NCI-H128 (cell line): ENCODE measurements around the gene VAT1.
A peak's percentile ranks its signal among the peaks of the same experiment; 100 is the strongest.
"Not testable (repeated sequence)": the region's sequence is repeated elsewhere in the genome, so short reads cannot be mapped to it uniquely, and the experiment has no call there.

Experiments used
- DNase-seq: peaks from one replicate; lab custom pipeline; 2025; ENCODE audit not compliant: unreplicated experiment; lab: John Stamatoyannopoulos, UW

The VAT1 gene

DNA sequence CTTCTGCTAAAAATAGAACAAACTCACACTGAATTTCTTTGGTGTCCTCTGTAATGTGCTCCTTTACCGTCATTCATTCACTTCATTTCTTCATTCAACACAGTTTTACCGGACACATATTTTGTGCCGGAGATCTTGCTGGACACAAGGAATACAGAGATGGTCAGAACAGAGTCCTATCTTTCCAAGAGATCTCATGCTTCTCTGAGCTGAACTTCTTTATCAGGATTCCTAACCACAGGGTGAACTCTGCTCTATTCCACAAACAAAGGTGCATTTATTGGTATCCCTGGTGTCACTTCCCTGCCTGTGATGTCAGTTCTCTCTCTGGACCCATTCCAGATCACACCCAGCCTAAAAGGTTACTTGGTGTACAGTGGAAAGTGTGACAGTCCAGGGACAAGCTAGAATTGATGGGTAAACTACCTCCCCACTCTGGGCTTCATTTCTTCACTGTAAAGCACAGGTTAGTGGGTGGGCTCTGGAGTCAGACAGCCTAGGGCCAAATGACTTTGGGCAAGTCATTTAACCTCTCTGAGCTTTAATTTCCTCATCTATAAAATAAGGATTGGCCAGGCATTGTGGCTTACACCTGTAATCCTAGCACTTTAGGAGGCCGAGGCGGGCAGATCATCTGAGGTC is 11.4 kb downstream of the VAT1 start:
- DNase-seq = no peak

DNA sequence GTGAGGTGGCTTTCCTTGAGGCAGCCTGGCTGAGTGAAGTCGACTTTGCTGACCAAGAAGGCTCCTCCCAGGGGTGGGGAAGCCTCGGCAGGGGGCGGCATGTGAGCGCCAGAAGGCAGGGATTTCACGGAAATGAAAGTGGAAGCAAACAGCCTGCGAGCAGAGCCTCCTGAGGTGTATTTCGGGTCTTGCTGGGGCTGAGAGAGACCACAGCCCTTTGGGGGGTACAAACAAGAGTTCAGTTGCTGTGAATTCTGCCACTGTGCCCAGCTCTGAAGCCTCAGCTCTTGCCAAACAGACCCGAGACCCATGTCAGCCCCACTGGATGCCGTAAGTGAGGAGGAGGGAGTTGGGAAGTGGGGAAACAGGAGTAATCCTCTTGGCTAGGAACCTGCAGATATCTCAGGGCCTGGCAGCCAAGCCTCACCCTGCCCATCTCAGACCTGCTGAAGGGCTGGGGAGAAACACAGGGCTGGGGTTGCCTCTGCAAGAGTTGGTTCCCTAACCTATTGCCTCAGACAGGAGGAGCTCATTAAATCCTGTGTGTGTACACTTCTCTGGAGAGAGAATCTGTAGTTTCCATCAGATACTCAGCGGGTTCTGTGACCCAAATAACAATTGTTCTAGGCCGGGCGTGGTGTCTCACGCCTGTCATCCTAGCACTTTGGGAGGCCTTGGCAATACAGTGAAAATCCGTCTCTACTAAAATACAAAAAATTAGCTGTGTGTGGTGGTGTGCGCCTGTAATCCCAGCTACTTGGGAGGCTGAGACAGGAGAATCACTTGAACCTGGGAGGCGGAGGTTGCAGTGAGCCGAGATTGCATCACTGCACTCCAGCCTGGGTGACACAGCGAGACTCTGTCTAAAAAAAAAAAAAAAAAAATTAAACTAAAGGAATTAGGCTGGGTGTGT is 15.3 kb downstream of the VAT1 start, which contains the start of gene IFI35:
Gene IFI35 (plus strand): TSS at position 146 of the 913 bp plus-strand sequence. CDS start 164 bp downstream, at position 310.
- peak; percentile 7 for DNase-seq

DNA sequence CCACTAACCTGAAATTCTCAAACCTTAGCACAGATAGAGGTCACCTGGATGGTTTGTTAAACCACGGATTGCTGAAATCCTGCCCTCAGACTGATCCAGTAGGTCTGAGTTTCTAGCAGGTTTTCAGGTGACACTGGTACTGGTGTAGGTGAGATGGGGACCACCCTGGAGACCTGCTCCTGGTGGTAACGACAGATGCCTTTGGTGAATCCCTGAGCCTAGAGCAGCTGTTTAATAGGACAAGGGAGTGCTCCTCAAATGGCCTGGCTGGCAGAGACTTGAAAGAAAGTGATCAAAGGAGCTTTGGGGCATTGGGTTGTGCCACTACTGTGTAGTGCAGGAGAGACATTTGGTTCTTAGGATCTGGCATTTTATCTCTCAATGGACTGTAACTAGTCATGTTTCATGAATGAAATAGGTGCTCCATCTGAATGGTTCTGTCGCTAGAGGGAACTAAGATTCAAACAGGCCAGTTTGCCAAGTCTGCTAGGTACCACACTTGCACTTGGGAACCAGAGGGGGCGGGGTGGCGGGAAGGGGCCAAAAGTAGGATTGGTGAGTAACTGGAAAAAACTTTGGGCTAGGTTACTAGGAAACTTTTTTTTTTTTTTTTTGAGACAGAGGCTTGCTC is 18.5 kb downstream of the VAT1 start:
- no peak for DNase-seq

DNA sequence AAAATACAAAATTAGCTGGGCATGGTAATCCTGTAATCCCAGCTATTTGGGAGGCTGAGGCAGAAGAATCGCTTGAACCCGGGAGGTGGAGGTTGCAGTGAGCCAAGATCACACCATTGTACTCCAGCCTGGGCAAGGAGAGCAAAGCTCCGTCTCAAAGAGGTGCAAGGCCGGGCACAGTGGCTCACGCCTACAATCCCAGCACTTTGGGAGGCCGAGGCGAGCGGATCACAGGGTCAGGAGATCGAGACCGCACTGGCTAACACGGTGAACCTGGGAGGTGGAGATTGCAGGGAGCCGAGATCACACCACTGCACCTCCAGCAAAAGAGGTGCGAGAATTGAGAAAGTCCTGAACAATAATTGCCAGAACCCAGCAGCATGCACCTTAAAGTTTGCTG is 21.3 kb downstream of the VAT1 start:
- not testable (repeated sequence) for DNase-seq

DNA sequence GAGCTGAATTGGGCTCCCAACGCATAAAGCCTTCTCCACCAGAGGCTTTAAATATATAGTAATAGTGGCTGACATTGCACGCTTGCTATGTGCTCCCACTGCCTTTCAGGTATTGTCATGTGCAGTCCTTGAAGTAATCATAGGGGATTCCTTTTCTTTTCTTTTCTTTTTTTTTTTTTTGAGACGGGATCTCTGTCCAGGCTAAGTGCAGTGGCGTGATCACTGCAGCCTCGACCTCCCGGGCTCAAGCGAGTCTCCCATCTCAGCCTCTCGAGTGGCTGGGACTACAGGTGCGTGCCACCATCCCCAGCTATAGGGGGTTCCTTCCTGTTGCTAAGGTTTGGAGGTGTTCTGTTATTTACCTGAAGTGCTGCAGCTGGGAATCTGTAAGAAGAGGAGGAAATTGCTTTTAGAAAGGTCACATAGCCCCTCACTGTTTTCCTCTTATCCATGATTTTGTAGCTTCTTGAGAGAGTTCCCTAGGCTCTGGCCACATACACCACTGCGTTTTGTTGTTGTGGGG is 23.1 kb downstream of the VAT1 start:
- no peak for DNase-seq

DNA sequence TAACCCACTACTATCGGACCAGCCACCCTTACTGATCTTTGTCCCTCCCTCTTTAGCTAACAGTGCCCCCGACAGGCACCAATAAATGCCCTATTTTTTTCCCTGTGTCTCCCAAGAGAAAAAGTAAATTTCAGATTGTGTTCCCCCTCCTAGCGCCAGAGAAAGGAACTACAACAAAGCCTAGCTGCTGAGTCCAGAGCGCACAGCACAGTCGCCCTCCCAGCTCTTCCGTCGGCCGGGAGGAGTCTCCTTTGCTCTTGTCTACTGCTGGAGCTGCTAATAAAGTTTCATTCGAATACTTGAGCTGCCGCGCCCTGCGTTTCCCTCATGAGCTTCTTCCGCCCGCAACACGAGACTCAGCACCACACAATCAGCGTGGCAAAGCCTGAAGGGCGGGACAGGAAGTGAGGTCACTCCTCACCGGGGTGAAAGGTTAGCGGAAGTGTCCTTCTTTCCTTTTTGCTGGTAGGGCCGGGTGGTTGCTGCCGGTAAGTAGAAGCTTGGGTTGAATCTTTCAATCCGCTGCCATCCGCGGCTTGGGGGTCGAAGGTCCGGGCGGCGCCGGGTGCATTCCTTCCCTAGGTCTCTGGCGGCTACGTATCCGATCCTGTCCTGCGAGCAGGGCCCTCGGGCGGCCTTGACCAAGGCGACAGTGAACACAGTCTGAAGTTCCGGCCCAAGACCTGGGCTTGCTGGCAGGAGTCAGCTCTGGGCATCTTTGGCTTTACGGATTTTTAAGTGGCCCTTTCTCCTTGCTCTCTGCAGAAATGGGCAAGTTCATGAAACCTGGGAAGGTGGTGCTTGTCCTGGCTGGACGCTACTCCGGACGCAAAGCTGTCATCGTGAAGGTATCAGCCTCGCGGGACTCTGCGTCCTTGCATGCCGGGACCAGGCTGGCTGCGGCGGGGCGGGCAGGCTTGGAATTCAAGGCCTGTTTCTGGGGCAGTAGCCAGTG is 23.9 kb downstream of the VAT1 start, which contains the start of gene RPL27:
Gene RPL27 (plus strand): TSS at position 436 of the 955 bp plus-strand sequence. CDS start 332 bp downstream, at position 768.
- peak; percentile 95 for DNase-seq

DNA sequence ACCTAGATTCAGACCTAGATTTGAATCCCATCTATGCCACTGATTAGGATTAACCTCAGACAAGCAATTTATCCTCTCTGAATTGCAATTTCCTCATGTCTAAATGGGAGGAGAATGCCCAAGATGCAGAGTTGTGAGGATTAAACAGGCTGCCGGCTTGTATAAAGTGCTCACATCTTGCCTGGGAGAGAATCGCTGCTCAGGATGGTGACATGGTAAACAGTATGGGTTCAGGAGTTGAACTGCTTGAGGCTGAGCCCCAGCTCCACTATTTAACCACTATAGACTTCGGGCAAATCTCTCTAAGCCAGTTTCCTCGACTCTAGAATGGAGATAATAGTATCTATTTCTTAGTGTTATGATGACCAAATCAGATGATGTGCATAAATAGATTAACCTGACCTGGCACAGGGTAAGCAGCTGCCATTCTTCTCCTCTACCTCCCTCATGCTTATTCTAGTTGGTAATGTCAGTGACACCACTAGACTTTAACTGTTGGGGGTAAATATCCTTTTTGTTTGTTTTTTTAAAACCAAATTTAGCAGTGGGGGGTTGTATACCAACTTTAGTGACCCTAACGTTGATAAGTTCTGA is 24.7 kb downstream of the VAT1 start:
- DNase-seq = no peak

DNA sequence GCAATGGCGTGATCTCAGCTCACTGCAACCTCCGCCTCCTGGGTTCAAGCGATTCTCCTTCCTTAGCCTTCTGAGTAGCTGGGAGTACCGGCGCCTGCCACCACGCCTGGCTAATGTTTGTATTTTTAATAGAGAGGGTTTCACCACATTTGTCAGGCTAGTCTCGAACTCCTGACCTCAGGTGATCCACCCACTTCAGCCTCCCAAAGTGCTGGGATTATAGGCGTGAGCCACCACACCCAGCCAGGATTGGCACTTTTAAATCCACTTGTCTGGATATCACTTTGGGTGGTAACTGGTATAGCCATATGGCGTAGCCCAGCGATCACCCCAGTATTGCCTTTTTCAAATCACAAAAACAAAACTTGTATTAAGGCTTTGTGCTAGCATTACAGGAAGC is 28.3 kb downstream of the VAT1 start:
- DNase-seq = not testable (repeated sequence)

DNA sequence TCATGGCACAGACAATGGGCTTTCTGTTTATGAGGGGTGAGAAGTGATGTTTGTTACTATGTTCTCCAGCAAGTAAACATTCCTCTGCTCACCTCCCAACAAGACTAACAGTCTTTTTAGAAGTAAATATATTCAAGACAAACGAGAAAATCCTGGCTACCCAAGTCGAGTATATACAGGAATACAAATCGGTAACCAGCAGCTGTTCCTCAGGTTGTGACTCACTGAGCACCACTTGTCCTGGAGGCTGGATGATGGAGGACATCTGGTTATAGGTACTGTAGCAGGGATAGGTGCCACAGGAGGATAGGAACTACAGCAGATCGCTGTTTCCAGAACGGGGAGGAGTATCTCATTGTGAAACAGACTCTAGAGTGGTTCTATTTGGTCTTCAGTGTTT is 29.3 kb downstream of the VAT1 start:
- DNase-seq = no peak

DNA sequence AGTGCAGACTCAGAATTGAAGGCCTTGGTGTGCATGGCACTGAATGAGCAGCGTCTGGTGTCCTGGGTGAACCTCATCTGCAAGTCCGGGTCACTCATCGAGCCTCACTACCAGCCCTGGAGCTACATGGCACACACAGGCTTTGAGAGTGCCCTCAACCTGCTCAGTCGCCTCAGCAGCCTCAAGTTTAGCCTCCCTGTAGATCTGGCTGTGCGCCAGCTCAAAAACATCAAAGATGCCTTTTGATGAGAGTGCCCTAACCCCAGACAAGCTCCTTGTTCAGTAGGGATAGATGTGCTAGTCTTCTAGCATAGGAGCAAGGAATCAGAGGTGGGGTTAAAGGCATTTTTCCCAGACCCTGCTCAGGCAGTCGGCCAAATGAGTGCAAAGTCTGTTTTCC is 30.7 kb downstream of the VAT1 start:
- no peak for DNase-seq

DNA sequence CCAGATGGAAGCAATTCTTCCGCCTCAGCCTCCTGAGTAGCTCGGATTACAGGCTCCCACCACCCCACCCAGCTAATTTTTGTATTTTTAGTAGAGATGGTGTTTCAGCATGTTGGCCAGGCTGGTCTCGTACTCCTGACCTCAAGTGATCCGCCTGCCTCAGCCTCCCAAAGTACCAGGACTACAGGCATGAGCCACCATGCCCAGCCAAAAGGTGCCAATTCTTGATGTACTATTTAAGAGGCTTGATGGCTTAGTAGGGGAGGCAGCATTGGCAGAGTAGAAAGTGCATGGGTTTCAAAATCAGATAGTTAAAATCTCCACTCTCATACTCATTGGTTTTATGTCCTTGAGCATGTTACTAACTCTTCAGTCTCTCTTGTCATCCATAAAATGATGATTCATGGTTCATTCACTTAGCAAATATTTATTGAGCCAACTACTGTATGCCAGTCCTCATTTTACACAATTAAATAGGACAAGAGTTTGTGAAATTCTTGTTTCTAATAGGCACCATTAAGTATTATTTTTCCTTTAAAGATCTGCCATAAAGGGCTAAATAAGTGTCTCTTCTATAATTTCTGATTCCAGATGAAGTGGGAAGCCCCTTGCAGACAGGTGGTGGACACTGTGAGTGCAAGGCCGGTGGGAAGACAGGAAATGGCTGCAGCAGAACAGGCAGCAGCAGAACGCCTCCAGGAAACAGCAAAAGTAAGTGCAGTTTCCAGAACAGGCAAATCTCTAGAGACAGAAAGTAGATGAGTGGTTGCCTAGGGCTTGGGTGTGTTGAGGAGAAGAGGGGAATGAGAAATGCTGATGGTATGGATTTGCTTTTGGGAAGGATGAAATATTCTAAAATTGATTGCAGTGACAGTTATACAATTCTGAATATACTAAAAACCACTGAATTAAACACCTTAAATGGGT is 32.2 kb downstream of the VAT1 start:
- DNase-seq = no peak

DNA sequence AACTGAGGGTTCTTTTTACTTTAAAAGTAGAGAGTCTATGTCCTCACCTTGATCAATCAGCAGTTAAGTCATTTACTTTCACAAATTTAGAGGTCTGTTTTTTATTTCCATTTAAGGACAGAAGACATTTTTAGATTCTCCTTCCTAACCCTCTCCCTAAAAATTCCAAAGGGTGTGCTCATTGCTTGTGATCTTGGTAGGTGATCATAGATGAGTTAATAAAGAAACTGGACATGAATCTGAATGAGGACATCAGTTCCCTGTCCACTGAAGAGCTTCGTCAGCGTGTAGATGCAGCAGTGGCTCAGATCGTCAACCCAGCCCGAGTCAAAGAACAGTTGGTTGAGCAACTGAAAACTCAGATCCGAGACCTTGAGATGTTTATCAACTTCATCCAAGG is 33.0 kb downstream of the VAT1 start:
- DNase-seq = no peak

DNA sequence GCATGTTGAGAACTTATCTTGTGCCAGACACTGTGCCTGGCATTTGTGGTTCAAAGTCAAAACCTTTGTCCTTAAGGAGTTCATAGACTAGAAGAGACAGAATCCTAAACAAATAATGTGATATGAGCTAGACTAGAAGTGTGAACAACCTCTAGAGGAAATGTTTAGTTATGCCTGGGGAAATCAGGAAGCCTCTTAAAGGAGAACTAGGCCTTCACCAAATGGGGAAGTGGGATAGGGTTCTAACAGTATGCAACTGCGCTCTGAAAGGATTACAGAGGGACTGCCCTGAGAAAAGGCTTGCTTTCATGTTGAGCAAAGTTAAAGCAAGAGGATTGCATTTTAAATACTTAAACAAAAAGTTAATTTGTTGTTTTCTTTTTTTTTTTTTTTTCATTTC is 37.0 kb downstream of the VAT1 start:
- DNase-seq = no peak

DNA sequence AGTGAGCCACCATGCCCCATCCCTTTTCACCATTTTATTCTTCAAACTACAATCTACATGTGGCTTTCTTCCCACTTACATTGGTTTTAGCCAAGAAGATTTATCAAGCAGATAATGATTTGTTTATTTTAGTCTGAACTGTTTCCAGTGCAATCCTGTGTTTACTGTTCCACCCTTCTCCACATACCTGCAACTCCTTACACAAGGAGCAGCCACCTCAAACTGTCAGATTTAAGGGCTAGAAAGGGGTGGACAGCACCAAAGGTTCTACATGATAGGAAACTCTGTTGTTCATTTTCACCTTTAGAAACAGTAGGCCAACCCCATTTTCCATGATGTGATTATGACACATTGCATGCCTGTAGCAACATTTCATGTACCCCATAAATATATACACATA is 39.9 kb downstream of the VAT1 start:
- DNase-seq = no peak

DNA sequence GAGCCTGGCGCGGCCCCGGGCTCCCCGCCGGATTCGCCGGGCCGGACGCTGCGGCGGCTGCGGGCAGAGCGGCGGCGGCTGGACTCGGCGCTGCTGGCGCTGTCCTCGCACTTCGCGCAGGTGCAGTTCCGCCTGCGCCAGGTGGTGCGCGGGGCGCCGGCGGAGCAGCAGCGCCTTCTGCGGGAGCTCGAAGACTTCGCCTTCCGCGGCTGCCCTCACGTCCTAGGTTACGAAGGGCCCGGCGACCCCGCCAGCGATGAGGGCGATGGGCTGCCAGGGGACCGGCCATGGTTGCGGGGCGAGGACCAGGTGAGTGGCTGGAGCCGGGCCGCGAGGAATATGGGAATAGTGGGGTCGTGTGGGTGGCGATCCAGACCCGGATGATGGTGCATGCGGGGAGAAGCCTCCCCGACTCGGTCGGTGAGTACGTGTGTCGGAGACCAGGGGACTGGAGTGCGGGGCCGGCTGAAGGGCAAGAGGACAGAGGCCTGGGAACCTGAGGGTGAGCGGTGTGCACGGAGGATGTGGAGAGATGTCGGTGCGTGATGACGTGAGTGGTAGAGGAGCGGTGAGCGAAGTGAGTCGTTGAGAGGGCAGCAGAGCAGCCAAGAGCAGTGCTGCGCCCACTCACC is 41.3 kb downstream of the VAT1 start:
- no peak for DNase-seq

DNA sequence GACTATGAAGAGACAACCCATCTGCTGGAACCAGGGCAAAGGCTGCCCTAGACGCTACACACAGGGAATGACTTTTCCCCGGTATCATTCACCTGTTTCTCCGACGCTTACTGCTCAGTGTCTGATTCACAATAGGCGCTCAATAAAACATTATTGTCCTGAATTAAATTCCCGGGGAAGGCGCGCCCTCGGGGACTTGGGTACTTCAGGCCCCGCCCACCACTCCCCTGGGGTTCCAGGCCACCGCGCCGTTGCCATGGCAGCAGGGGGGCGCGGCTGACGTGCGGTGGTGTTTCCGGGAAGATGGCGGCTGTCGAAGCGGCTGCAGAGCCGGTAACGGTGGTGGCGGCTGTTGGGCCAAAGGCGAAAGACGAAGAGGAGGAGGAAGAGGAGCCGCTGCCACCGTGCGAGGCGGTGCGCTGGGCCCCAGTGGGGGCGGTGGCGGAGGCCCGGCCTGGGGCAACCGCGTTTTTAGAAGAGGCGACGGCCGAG is 41.9 kb downstream of the VAT1 start, which contains the start of gene RUNDC1:
Gene RUNDC1 (plus strand): TSS at position 292 of the 492 bp plus-strand sequence. CDS start 12 bp downstream, at position 304.
- DNase-seq = peak; percentile 61

DNA sequence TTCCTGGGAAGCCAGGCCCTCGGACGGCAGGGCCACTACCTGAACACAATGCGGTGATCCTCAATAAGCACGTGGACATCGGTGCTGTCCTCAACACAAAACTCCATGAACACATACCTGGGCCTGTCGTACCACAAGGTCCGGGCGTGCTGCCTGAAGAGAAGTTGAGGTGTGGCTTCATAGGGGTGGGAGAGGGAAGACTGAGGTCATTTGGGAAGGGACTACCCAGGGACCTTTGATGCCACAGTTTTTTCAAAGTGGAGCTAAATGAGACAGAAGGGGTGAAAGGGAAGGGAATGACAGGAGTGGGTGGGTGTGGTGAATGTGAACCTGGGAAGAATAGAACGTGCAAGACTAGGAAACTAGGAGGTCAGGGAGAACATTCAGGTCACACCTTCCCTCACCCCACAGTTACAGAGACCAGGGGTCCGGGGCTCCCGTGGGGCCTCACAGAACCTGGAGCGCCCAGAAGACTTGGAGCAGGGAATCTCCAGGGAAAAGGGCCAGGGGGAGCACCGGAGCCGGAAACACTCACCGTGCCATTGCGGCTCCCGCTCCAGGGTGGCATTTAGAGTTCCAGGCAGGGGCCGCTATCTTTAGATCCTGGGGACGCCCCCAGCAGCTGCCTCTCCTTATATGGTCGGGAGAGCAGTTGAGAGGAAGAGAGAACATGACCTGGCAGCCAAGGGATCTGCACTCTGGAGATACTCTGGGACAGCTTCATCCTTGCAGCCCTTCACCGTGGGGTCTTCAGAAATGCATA is 42.5 kb downstream of the VAT1 start, which contains the start of gene PTGES3L:
Gene PTGES3L (minus strand): TSS at position 570 of the 763 bp plus-strand sequence. CDS start 27 bp downstream, at position 543.
- no peak for DNase-seq
